Measurements from ENCODE around the gene ZNF639.

The ZNF639 gene

GRCh38 chr3:179333084-179333483, 10.3 kb downstream of the ZNF639 start:
- H3K4me3 ChIP-seq (ENCODE audit: low read depth, low read length), result no peak overlapping the region
- TF ChIP-seq CTCF (IDR thresholded peaks at IDR 0.05; ENCODE audit: borderline replicate concordance, insufficient read depth, low read depth, low read length), result no peak

- no peak for TF ChIP-seq CTCF (IDR thresholded peaks at IDR 0.05; ENCODE audit: borderline replicate concordance, insufficient read depth, low read depth, low read length)
- no peak overlapping the region for H3K4me3 ChIP-seq (ENCODE audit: low read depth, low read length)
Measured at GRCh38 chr3:179336345-179336929, 13.6 kb downstream of the ZNF639 start.

- H3K4me3 ChIP-seq (ENCODE audit: low read depth, low read length), result peak within 1 kb of the TSS; percentile 78
- TF ChIP-seq CTCF (IDR thresholded peaks at IDR 0.05; ENCODE audit: borderline replicate concordance, insufficient read depth, low read depth, low read length), result no peak
Measured at GRCh38 chr3:179347345-179348194, 24.7 kb downstream of the ZNF639 start, which contains the start of gene MFN1. MFN1 (plus strand) TSS chr3:179347709; CDS start chr3:179348852, 1,143 bp downstream.

GRCh38 chr3:179348325-179349013, 25.6 kb downstream of the ZNF639 start:
- peak overlapping the region; percentile 78 for H3K4me3 ChIP-seq (ENCODE audit: low read depth, low read length)
- no peak for TF ChIP-seq CTCF (IDR thresholded peaks at IDR 0.05; ENCODE audit: borderline replicate concordance, insufficient read depth, low read depth, low read length)

GRCh38 chr3:179355996-179356395, 33.2 kb downstream of the ZNF639 start:
- TF ChIP-seq CTCF (IDR thresholded peaks at IDR 0.05; ENCODE audit: borderline replicate concordance, insufficient read depth, low read depth, low read length), result no peak
- H3K4me3 ChIP-seq (ENCODE audit: low read depth, low read length), result no peak overlapping the region

- no peak for TF ChIP-seq CTCF (IDR thresholded peaks at IDR 0.05; ENCODE audit: borderline replicate concordance, insufficient read depth, low read depth, low read length)
- H3K4me3 ChIP-seq (ENCODE audit: low read depth, low read length), result no peak overlapping the region
Measured at GRCh38 chr3:179363332-179363731, 40.5 kb downstream of the ZNF639 start.
